Left ventricle myocardium inferior (tissue), 1 donor: ENCODE results near the gene PRR35. TPM values are rescaled to one million over a fixed set of nuclear protein-coding genes. Genes with fewer than 3 reads are reported as not detected.

Experiments
- DNase-seq: peaks from one replicate; pipeline ENCODE4 v3.0.0-alpha.2; 2020
- H3K27ac ChIP-seq: fragments of 200-600 bp; replicated peaks from 2 replicates; pipeline ENCODE4 v1.8.0; 2021
- H3K27me3 ChIP-seq: fragments of 200-600 bp; 2 replicates; pipeline ENCODE4 v1.8.0; 2021; ENCODE audit warnings: low read depth
- H3K36me3 ChIP-seq: fragments of 200-600 bp; 2 replicates; pipeline ENCODE4 v1.8.0; 2021
- H3K4me1 ChIP-seq: fragments of 200-600 bp; 2 replicates; pipeline ENCODE4 v1.8.0; 2021
- H3K4me3 ChIP-seq: fragments of 200-600 bp; 2 replicates; pipeline ENCODE4 v1.8.0; 2021; ENCODE audit warnings: mild to moderate bottlenecking, moderate library complexity
- H3K9me3 ChIP-seq: fragments of 200-600 bp; replicated peaks from 2 replicates; pipeline ENCODE4 v1.8.0; 2021
- intact Hi-C: fragments of 100-400 bp; cut with micrococcal nuclease; formaldehyde crosslinking; loops from one replicate; pipeline ENCODE4 v1.11.0; 2022
- microRNA-seq: library from miRNA; unstranded; fragments of <30 nt; microRNA quantifications from one replicate; pipeline ENCODE4 v1.2.0, GENCODE V29; 2020
- total RNA-seq: library from RNA; stranded (reverse); fragmentation: NEBNext Ultra II Directional; extraction: Animal tissue kit (Norgen Biotek cat#: 25700); gene quantifications from one replicate; pipeline ENCODE4 v1.2.1, GENCODE V29; 2021
- TF ChIP-seq, protein P1 (sequence below): fragments of 200-600 bp; IDR thresholded peaks from 2 replicates; pipeline ENCODE4 v1.8.0; 2021; ENCODE audit warnings: antibody characterized with exemption, mild to moderate bottlenecking, borderline replicate concordance
- donor health status: DM: no; HTN: yes; CAD: no; lungs with severe emphysema.

The PRR35 gene
- total RNA-seq, 1 donor from 2014 or later = not detected

DNA sequence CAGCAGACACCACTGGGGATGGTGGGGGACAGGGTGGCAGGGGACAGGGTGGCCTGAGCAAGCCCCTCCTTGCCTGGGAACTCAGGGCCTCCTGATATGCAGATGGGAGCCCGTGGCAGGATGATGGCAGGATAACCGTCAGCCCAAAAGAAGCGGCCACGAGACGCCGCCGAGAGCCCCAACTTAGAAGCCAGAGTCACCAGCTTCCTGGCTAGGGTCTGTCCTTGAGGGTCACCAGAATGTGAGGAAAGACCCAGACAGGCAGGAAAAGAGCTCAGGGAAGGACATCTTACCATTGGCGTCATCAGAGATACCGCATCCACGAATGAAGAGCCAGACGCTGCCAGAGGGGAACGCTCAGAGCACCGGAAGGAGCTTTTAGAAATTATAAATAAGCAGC is 49.1 kb downstream of the PRR35 start:
- no peak overlapping the region for H3K4me3 ChIP-seq
- H3K27ac ChIP-seq = no peak overlapping the region
- no peak for DNase-seq
- H3K27me3 ChIP-seq = no peaks in the 10 kb centered on the region
- H3K4me1 ChIP-seq = peaks cover 3% of the 10 kb centered on the region
- TF ChIP-seq, protein P1, sequence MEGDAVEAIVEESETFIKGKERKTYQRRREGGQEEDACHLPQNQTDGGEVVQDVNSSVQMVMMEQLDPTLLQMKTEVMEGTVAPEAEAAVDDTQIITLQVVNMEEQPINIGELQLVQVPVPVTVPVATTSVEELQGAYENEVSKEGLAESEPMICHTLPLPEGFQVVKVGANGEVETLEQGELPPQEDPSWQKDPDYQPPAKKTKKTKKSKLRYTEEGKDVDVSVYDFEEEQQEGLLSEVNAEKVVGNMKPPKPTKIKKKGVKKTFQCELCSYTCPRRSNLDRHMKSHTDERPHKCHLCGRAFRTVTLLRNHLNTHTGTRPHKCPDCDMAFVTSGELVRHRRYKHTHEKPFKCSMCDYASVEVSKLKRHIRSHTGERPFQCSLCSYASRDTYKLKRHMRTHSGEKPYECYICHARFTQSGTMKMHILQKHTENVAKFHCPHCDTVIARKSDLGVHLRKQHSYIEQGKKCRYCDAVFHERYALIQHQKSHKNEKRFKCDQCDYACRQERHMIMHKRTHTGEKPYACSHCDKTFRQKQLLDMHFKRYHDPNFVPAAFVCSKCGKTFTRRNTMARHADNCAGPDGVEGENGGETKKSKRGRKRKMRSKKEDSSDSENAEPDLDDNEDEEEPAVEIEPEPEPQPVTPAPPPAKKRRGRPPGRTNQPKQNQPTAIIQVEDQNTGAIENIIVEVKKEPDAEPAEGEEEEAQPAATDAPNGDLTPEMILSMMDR = no peak
- H3K36me3 ChIP-seq = no peaks in the 10 kb centered on the region
- intact Hi-C loops = no loop called here
- H3K9me3 ChIP-seq = peaks cover 6% of the 10 kb centered on the region

- intact Hi-C loops = no loop called here
- TF ChIP-seq, protein P1 = no peak
- H3K36me3 ChIP-seq = no peaks in the 10 kb centered on the region
- DNase-seq = no peak
- peaks cover 4% of the 10 kb centered on the region for H3K9me3 ChIP-seq
- peaks cover 3% of the 10 kb centered on the region for H3K4me1 ChIP-seq
- H3K27me3 ChIP-seq = no peaks in the 10 kb centered on the region
- H3K4me3 ChIP-seq = no peak overlapping the region
- H3K27ac ChIP-seq = no peak overlapping the region
Observed at GRCh38 chr16:609984-610383, 49.8 kb downstream of the PRR35 start.

GRCh38 chr16:610513-611381 is 50.6 kb downstream of the PRR35 start:
- Histone ChIP-seq H3K27ac (no peak overlapping the region), H3K9me3 (no peaks in the 10 kb centered on the region), H3K4me1 (peaks cover 3% of the 10 kb centered on the region), H3K4me3 (no peak overlapping the region), H3K36me3 (no peaks in the 10 kb centered on the region), H3K27me3 (no peaks in the 10 kb centered on the region)
- TF ChIP-seq, protein P1 = peak; percentile 75
- no peak for DNase-seq
- intact Hi-C loops = no loop called here

- peaks cover 3% of the 10 kb centered on the region for H3K4me1 ChIP-seq
- H3K4me3 ChIP-seq = no peak overlapping the region
- no peak for DNase-seq
- TF ChIP-seq, protein P1 = no peak
- no peaks in the 10 kb centered on the region for H3K27me3 ChIP-seq
- intact Hi-C loops = no loop called here
- no peaks in the 10 kb centered on the region for H3K9me3 ChIP-seq
- H3K36me3 ChIP-seq = peaks cover 13% of the 10 kb centered on the region
- H3K27ac ChIP-seq = no peak overlapping the region
Observed at GRCh38 chr16:615122-615521, 54.9 kb downstream of the PRR35 start.

Small RNAs within 50 kb of the gene (microRNA-seq; reads per million reads assigned to microRNA genes)
- gene MIR3176 (not detected), gene MIR5587 (not detected)

Other genes starting within 250 kb of the PRR35 start
- gene AXIN1, start 207.7 kb upstream of the PRR35 start, total RNA-seq = 12.2 TPM
- 76.1 TPM for gene MRPL28, start 189.9 kb upstream of the PRR35 start, total RNA-seq
- 30.4 TPM for gene PGAP6, start 178.4 kb upstream of the PRR35 start, total RNA-seq
- 101 TPM for gene NME4, start 163.2 kb upstream of the PRR35 start, total RNA-seq
- 8.4 TPM for gene DECR2, start 158.5 kb upstream of the PRR35 start, total RNA-seq
- 27.4 TPM for gene RAB11FIP3, start 134.7 kb upstream of the PRR35 start, total RNA-seq
- 17.4 TPM for gene CAPN15, start 32.7 kb upstream of the PRR35 start, total RNA-seq
- gene NHLRC4, start 6.6 kb downstream of the PRR35 start, total RNA-seq = 0.11 TPM
- 21.4 TPM for gene PIGQ, start 9.6 kb downstream of the PRR35 start, total RNA-seq
- 10.3 TPM for gene RAB40C, start 29.7 kb downstream of the PRR35 start, total RNA-seq
- 0.14 TPM for gene WFIKKN1, start 70.6 kb downstream of the PRR35 start, total RNA-seq
- gene METTL26, start 75.9 kb downstream of the PRR35 start, total RNA-seq = 49.2 TPM
- 181 TPM for gene MCRIP2, start 81.4 kb downstream of the PRR35 start, total RNA-seq
- 9.2 TPM for gene WDR90, start 89.0 kb downstream of the PRR35 start, total RNA-seq
- 90.3 TPM for gene RHOT2, start 107.7 kb downstream of the PRR35 start, total RNA-seq
- gene RHBDL1, start 115.3 kb downstream of the PRR35 start, total RNA-seq = 2.3 TPM
- 113 TPM for gene STUB1, start 120.0 kb downstream of the PRR35 start, total RNA-seq
- 43.1 TPM for gene JMJD8, start 123.9 kb downstream of the PRR35 start, total RNA-seq
- gene WDR24, start 130.0 kb downstream of the PRR35 start, total RNA-seq = 9.5 TPM
- 0.08 TPM for gene FBXL16, start 145.4 kb downstream of the PRR35 start, total RNA-seq
- 62.5 TPM for gene METRN, start 154.7 kb downstream of the PRR35 start, total RNA-seq
- gene ANTKMT, start 160.8 kb downstream of the PRR35 start, total RNA-seq = 30.7 TPM
- gene CCDC78, start 166.0 kb downstream of the PRR35 start, total RNA-seq = 0.49 TPM
- gene HAGHL, start 166.7 kb downstream of the PRR35 start, total RNA-seq = 12.0 TPM
- 30.3 TPM for gene CIAO3, start 180.6 kb downstream of the PRR35 start, total RNA-seq
- 0.91 TPM for gene MSLN, start 200.3 kb downstream of the PRR35 start, total RNA-seq
- 10.6 TPM for gene RPUSD1, start 228.0 kb downstream of the PRR35 start, total RNA-seq
- 3.1 TPM for gene CHTF18, start 228.2 kb downstream of the PRR35 start, total RNA-seq
- gene GNG13, start 240.3 kb downstream of the PRR35 start, total RNA-seq = not detected